ENCODE results near the gene HEATR5A.

DNA sequence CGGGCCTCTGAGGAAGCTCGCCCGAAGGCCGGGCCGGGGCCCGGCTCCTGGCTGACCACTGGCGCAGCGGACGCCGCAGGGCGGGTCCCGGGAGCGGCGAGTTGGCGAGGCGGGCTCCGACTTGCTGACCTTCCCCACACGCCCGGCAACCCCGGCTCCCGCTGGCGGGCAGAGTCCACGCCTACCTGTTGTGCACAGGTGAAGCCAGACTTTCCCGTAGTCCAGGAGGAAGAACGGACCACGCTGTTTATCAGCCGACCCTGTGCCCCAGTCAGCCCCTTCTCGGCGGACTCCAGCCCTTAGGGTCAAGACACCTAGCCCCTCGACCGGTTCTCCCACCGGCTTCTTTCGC, 407 bp downstream of the HEATR5A start:
- no peak for TF ChIP-seq POLR2AphosphoS5 (IDR thresholded peaks at IDR 0.05)
- TF ChIP-seq, protein P1, sequence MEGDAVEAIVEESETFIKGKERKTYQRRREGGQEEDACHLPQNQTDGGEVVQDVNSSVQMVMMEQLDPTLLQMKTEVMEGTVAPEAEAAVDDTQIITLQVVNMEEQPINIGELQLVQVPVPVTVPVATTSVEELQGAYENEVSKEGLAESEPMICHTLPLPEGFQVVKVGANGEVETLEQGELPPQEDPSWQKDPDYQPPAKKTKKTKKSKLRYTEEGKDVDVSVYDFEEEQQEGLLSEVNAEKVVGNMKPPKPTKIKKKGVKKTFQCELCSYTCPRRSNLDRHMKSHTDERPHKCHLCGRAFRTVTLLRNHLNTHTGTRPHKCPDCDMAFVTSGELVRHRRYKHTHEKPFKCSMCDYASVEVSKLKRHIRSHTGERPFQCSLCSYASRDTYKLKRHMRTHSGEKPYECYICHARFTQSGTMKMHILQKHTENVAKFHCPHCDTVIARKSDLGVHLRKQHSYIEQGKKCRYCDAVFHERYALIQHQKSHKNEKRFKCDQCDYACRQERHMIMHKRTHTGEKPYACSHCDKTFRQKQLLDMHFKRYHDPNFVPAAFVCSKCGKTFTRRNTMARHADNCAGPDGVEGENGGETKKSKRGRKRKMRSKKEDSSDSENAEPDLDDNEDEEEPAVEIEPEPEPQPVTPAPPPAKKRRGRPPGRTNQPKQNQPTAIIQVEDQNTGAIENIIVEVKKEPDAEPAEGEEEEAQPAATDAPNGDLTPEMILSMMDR (IDR thresholded peaks at IDR 0.05 in 8 of 11, conservative IDR thresholded peaks at IDR 0.05 in 3 of 11): no peak
